K562 (cell line): Measurements from ENCODE around the gene UFC1. TPM values are rescaled to one million over a fixed set of nuclear protein-coding genes. Genes with fewer than 3 reads are reported as not detected.

Experiments used
- ASH1L ChIP-seq: fragments of 450-650 bp; IDR thresholded peaks from 2 replicates; pipeline ENCODE4 v1.6.1; 2018; ENCODE audit warnings: borderline replicate concordance, mild to moderate bottlenecking, low read depth; ENCODE audit not compliant: partially characterized antibody
- BACH1 ChIP-seq: fragments of 200-800 bp; sonication (Bioruptor generic); IDR thresholded peaks from 2 replicates; pipeline ENCODE4 v1.6.1; 2016; ENCODE audit warnings: missing genetic modification characterization, missing compliant biosample characterization
- CC2D1A ChIP-seq: fragments of 450-650 bp; IDR thresholded peaks from 2 replicates; pipeline ENCODE4 v1.6.1; 2017; ENCODE audit warnings: mild to moderate bottlenecking
- CREB3L1 ChIP-seq: fragments of 450-650 bp; IDR thresholded peaks from 2 replicates; pipeline ENCODE4 v1.6.1; 2014; ENCODE audit warnings: low read depth, mild to moderate bottlenecking, moderate library complexity, borderline replicate concordance
- FOSL1 ChIP-seq: fragments of 200-800 bp; sonication (Bioruptor generic); conservative IDR thresholded peaks from 2 replicates; pipeline ENCODE4 v1.6.1; 2016; ENCODE audit warnings: missing genetic modification characterization, missing compliant biosample characterization
- HDAC2 ChIP-seq: fragments of 450-650 bp; IDR thresholded peaks from 2 replicates; pipeline ENCODE4 v1.6.1; 2016; ENCODE audit warnings: mild to moderate bottlenecking
- KDM5B ChIP-seq: fragments of 200-600 bp; sonication (generic); IDR thresholded peaks from 2 replicates; pipeline ENCODE4 v1.6.1; 2012; ENCODE audit warnings: low read depth, mild to moderate bottlenecking, moderate library complexity, low read length, control low read depth, inconsistent platforms; ENCODE audit not compliant: insufficient replicate concordance
- MEF2D ChIP-seq: conservative IDR thresholded peaks from 2 replicates; pipeline ENCODE4 v1.6.1; 2016; ENCODE audit warnings: low read depth, missing genetic modification characterization, missing compliant biosample characterization
- NR4A1 ChIP-seq, 2 experiments: fragments of 250-450 bp in 1 of 2; fragments of 450-650 bp in 1 of 2; sonication (Bioruptor Pico) in 1 of 2; IDR thresholded peaks; 2 replicates each; pipeline versions ENCODE4 v1.4.0 to v1.6.1; 2016 to 2020; ENCODE audit warnings: mild to moderate bottlenecking in 2 of 2, missing compliant biosample characterization in 1 of 2, missing genetic modification characterization in 1 of 2, moderate library complexity in 1 of 2
- PRMT5 ChIP-seq: sonication (generic); formaldehyde crosslinking; IDR thresholded peaks from 2 replicates; pipeline ENCODE4 v1.5.0; 2020; ENCODE audit warnings: missing genetic modification reagents
- SMAD1 ChIP-seq: fragments of 150-350 bp; IDR thresholded peaks from 2 replicates; pipeline ENCODE4 v1.6.1; 2014; ENCODE audit warnings: low read length, low read depth; ENCODE audit not compliant: partially characterized antibody
- TAF7 ChIP-seq: fragments of 450-650 bp; IDR thresholded peaks from 2 replicates; pipeline ENCODE4 v1.6.1; 2016; ENCODE audit warnings: missing genetic modification characterization, missing compliant biosample characterization
- TCFL5 ChIP-seq: fragments of 250-450 bp; sonication (Bioruptor Pico); conservative IDR thresholded peaks from 2 replicates; pipeline ENCODE4 v1.6.1; 2021; ENCODE audit warnings: mild to moderate bottlenecking, moderate library complexity, matching md5 sums
- ZBTB40 ChIP-seq, 2 experiments: fragments of 450-650 bp in 1 of 2; sonication (generic) in 1 of 2; formaldehyde crosslinking in 1 of 2; IDR thresholded peaks; 2 replicates each; pipeline versions ENCODE4 v1.7.1 to v1.9.0; 2016 to 2022; ENCODE audit warnings: inconsistent platforms in 1 of 2, mild to moderate bottlenecking in 1 of 2, missing genetic modification reagents in 1 of 2
- polyA plus RNA-seq, 8 experiments: library from polyadenylated mRNA; depleted of rRNA in 4 of 8; stranded (reverse) in 5 of 8; unstranded in 3 of 8; fragments of >200 nt; fragmentation: Nextera tagmentation in 2 of 8; fragmentation: Illumina TruSeq in 1 of 8; extraction: Ambion mirVana in 2 of 8; extraction: Trizol in 1 of 8; gene quantifications; 2 replicates each; pipeline versions ENCODE4 v1.2.1 to v1.2.3, GENCODE V29; 2011 to 2014; ENCODE audit warnings: inconsistent platforms in 1 of 8, missing spikeins in 1 of 8
- total RNA-seq, 7 experiments: library from RNA; depleted of rRNA in 6 of 7; stranded (reverse); fragments of >200 nt in 6 of 7; fragmentation: Illumina TruSeq in 2 of 7; extraction: Trizol in 2 of 7; gene quantifications; 2 replicates each; pipeline versions ENCODE4 v1.2.1 to v1.2.3, GENCODE V29; 2011 to 2021; ENCODE audit warnings: low replicate concordance in 1 of 7

Gene UFC1
- total and polyA plus RNA-seq, 9 of the 15 experiments (the other 6 are each of a cell fraction or from before 2014, with no cell fraction given) = 92.8 to 220 (median 161) TPM

- peak; percentile 98 for TF ChIP-seq ZBTB40 (IDR thresholded peaks at IDR 0.05)
- TF ChIP-seq ZBTB40 (CRISPR knock-in tag; IDR thresholded peaks at IDR 0.05) = no peak
- peak; percentile 40; the same call in 1 of the 2 replicates for TF ChIP-seq BACH1 (tag)
- TF ChIP-seq KDM5B = peak; percentile 92
- TF ChIP-seq SMAD1 = peak; percentile 86
- TF ChIP-seq HDAC2 = no peak
- no peak; the same call in 1 of the 2 replicates for TF ChIP-seq FOSL1 (tag)
- no peak for TF ChIP-seq CC2D1A
- peak; percentile 97 for TF ChIP-seq TAF7 (tag)
- TF ChIP-seq MEF2D (tag) = peak; percentile 54; the same call in 1 of the 2 replicates
- peak; percentile 97 for TF ChIP-seq CREB3L1
- TF ChIP-seq PRMT5 (CRISPR knock-in tag) = no peak
- peak; percentile 85 for TF ChIP-seq ASH1L
- peak; percentile 52; the same call in 1 of the 2 replicates for TF ChIP-seq NR4A1 (CRISPR knock-in tag; IDR thresholded peaks at IDR 0.05)
- no peak for TF ChIP-seq NR4A1 (tag; IDR thresholded peaks at IDR 0.05)
- TF ChIP-seq TCFL5 (CRISPR knock-in tag) = no peak
Observed at GRCh38 chr1:161153682-161154337, at the start of gene UFC1 (continued).
